GM12865 (cell line): ENCODE results near the gene ABHD16B.

ENCODE experiments used
- DNase-seq: peaks from one replicate; pipeline ENCODE4 v3.0.0; 2010; ENCODE audit warnings: low read depth
- H3K4me3 ChIP-seq: 2 replicates; pipeline ENCODE4 v1.5.1; 2011; ENCODE audit warnings: mild to moderate bottlenecking, low read depth, low read length, control low read depth
- TF ChIP-seq, protein P1 (sequence below): IDR thresholded peaks from 2 replicates; pipeline ENCODE4 v1.5.1; 2011; ENCODE audit warnings: low read length, control low read depth, low read depth, inconsistent platforms; ENCODE audit not compliant: insufficient read depth; ENCODE audit errors: missing control alignments

ABHD16B gene

DNA sequence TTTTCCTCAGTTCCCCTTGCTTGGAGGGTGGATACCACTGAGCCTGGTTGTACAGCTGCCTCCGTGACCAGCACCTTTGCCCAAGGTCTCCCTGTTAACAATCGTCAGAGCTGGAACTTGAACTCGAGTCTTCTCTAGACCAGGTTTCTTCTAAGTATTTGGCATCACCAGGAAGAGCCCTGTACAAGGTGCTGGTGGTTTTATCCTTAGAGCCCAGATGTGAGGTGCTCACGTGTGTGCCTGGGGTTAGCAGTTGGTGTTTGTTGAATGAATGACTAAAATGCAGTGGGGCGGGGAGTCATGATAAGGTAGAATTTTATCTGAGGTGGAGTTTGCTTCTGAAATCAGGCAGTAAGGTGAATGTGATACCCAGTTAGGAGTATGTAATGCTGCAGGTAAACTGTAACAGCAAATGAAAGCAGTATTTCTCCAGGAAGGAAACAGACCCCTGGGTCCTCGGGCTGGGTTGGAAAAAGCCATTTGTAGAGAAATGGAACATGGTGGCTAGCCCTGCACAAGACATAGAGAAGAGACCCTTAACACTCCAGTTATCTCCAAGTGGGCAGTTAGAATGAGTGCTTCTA, 36.8 kb downstream of the ABHD16B start:
- DNase-seq: no peak
- TF ChIP-seq, protein P1, sequence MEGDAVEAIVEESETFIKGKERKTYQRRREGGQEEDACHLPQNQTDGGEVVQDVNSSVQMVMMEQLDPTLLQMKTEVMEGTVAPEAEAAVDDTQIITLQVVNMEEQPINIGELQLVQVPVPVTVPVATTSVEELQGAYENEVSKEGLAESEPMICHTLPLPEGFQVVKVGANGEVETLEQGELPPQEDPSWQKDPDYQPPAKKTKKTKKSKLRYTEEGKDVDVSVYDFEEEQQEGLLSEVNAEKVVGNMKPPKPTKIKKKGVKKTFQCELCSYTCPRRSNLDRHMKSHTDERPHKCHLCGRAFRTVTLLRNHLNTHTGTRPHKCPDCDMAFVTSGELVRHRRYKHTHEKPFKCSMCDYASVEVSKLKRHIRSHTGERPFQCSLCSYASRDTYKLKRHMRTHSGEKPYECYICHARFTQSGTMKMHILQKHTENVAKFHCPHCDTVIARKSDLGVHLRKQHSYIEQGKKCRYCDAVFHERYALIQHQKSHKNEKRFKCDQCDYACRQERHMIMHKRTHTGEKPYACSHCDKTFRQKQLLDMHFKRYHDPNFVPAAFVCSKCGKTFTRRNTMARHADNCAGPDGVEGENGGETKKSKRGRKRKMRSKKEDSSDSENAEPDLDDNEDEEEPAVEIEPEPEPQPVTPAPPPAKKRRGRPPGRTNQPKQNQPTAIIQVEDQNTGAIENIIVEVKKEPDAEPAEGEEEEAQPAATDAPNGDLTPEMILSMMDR: no peak
- H3K4me3 ChIP-seq: no peak overlapping the region

DNA sequence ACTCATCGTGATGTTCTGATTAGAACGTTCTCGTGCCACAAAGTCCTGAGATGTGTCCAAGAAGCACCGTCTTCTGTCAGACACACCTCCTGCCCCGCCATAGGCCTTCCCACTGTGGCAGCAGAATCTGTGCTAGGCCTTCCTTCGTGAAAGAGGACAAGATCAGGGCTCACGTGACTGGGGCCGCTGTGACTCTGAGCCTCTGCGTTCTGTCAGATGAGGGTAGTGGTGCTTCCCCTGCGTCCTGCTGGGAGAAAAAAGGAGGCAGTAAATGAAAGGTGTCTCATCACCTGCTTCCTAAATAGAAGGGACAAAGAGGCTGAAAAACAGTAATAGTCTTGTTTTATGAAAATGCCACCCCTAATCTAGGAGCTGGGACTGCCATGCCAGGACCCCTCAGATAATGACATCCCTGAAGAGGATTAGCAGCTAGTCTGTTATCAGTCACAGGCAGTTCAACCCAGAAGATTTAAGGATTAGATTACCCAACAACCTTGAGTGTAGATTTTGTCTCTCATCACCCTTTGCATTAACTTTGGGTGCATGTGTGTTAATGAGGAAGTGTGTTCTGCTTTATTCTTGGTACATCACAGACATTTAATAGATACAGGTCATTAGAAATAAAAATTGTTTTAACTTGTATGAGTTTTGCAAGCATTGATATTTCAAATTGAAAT, 37.7 kb downstream of the ABHD16B start:
- TF ChIP-seq, protein P1: no peak
- DNase-seq: no peak

DNA sequence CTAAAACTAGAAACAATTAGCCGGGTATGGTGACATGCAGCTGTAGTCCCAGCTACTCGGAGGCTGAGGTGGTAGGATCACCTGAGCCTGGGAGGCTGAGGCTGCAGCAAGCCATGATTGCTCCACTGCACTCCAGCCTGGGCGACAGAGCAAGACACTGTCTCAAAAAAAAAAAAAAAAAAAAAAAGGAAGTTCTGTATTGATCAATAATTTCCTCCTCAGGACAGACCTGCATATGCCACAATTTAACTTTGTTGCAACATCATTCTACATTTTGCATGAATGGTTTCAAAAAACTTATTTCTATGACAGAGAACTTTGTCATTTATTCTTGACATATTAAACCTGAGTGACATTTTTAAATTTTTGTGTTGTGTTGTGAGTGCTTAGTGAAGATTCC, 39.1 kb downstream of the ABHD16B start:
- H3K4me3 ChIP-seq: no peak overlapping the region
- TF ChIP-seq, protein P1: no peak
- DNase-seq: no peak

More for the DNA sequence above, 37.7 kb downstream of the ABHD16B start:
- H3K4me3 ChIP-seq: no peak overlapping the region

DNA sequence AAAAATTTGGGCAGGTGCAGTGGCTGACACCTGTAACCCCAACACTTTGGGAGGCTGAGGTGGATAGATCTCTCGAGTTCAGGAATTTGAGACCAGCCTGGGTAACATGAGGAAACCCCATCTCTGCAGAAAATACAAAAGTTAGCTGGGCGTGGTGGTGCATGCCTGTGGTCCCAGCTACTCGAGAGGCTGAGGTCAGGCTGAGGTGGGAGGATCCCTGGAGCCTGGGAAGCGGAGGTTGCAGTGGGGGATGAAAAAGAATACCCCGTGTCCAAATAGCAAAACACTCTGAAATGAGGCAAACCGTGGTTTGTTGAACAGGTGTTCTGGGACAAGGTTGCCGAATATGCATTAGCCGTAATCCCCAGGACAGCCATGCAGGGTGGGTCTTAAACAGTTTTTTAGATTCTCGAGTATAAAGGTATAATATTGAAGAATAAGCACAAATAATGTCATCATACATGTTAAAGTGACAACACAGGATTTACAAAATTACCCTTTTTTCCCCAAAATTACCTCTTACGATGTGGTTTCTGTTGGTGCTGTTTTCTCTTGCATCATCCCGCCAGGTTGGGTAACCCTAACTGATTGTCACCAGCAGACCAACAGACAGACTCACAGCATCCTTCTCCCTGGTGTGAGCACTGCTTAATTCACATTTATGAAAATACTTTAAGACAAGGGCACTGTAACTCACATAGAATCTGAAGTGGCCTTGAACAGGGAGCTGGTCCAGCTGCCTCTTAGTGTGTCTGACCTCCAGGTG, 42.7 kb downstream of the ABHD16B start:
- no peak for DNase-seq
- H3K4me3 ChIP-seq: no peak overlapping the region

DNA sequence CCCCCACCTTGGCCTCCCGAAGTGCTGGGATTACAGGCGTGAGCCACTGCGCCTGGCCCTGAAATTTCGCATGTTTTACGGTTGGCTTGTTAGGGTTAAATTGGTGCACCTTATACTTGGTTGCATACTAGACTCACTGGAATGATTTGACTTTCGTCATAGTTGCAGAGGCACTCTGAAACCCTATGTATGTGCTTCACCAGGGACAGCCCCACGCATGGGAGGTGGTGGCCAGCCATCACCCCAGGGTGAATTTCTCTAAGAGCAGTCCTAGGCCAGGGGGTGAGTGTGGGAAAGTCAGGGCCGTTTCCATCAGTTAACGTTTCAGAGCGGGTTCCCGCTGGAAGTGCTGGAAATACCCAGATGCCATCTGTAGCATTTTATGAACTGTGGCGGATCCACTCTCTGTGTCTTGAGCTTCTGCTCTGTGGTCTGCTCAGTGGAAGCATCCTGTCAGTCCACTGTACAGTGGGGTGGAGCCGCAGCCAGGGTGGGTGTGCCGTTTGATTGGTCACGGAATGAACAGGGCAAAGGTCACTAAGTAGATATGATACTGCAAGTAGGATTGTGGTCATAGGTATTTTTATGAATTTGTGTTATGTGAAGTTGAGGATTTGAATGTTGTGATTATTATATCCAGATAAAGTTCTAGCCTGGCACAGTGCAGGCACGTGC, 46.8 kb downstream of the ABHD16B start:
- DNase-seq: peak; percentile 47
- TF ChIP-seq, protein P1: no peak
- H3K4me3 ChIP-seq: no peak overlapping the region

More for the DNA sequence above, 42.7 kb downstream of the ABHD16B start:
- TF ChIP-seq, protein P1: no peak

DNA sequence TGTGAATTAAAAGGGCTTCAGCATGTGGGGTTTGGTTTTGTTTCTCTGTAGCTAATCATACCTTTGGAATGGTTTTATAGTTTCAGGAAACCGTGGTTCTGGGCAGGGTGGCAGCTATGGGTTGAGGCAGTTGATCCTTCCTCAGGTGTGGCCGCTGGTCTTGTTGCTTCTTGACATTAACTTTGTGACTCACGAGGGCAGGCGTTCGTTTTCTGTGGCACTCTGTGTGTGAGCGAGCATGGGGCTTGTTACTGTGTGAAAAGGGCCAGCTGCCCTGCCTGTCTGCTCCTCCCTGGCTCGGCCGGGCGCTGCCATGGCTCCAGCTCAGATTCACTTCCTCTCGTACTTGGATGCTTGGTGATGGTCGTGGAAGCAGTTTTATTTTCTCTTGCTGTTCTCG, 49.9 kb downstream of the ABHD16B start:
- H3K4me3 ChIP-seq: no peak overlapping the region
- no peak for DNase-seq
- TF ChIP-seq, protein P1: no peak
